ENCODE measurements around the gene PRKG2.

Gene PRKG2

GRCh38 chr4:81095389-81095788 is 119.6 kb downstream of the PRKG2 start:
- DNase-seq (ENCODE audit: insufficient read length, low spot score) (no peak), FAIRE-seq (no peak)
- TF ChIP-seq CTCF (IDR thresholded peaks at IDR 0.05; ENCODE audit: insufficient read depth, missing control alignments) = no peak

- DNase-seq (ENCODE audit: insufficient read length, low spot score) (no peak), FAIRE-seq (no peak)
- TF ChIP-seq CTCF (IDR thresholded peaks at IDR 0.05; ENCODE audit: insufficient read depth, missing control alignments) = no peak
These were observed 121.2 kb downstream of the PRKG2 start for GRCh38 chr4:81093720-81094401.

GRCh38 chr4:81085979-81086378 is 129.0 kb downstream of the PRKG2 start:
- no peak for TF ChIP-seq CTCF (IDR thresholded peaks at IDR 0.05; ENCODE audit: insufficient read depth, missing control alignments)
- FAIRE-seq = no peak
- DNase-seq (ENCODE audit: insufficient read length, low spot score) = no peak

- TF ChIP-seq CTCF (IDR thresholded peaks at IDR 0.05; ENCODE audit: insufficient read depth, missing control alignments) = no peak
- FAIRE-seq (no peak), DNase-seq (ENCODE audit: insufficient read length, low spot score) (no peak)
These were observed 129.7 kb downstream of the PRKG2 start for GRCh38 chr4:81085291-81085690.

GRCh38 chr4:81084634-81085033 is 130.4 kb downstream of the PRKG2 start:
- DNase-seq (ENCODE audit: insufficient read length, low spot score) (no peak), FAIRE-seq (no peak)
- no peak for TF ChIP-seq CTCF (IDR thresholded peaks at IDR 0.05; ENCODE audit: insufficient read depth, missing control alignments)

GRCh38 chr4:81084029-81084428 is 131.0 kb downstream of the PRKG2 start:
- FAIRE-seq (no peak), DNase-seq (ENCODE audit: insufficient read length, low spot score) (no peak)
- TF ChIP-seq CTCF (IDR thresholded peaks at IDR 0.05; ENCODE audit: insufficient read depth, missing control alignments) = no peak

GRCh38 chr4:81081156-81081555 is 133.9 kb downstream of the PRKG2 start:
- TF ChIP-seq CTCF (IDR thresholded peaks at IDR 0.05; ENCODE audit: insufficient read depth, missing control alignments) = no peak
- DNase-seq (ENCODE audit: insufficient read length, low spot score) (no peak), FAIRE-seq (no peak)

Measured in D721Med (cell line).